Activated CD8-positive, alpha-beta memory T cell treated with anti-CD3 and anti-CD28 coated beads, Interleukin-2, amount 50 U/mL, for 4 hours (primary cell): Measurements from ENCODE around the gene ZNF609.

Experiments used
- DNase-seq: peaks from one replicate; pipeline ENCODE4 v3.0.0-alpha.2; 2020

The ZNF609 gene

DNA sequence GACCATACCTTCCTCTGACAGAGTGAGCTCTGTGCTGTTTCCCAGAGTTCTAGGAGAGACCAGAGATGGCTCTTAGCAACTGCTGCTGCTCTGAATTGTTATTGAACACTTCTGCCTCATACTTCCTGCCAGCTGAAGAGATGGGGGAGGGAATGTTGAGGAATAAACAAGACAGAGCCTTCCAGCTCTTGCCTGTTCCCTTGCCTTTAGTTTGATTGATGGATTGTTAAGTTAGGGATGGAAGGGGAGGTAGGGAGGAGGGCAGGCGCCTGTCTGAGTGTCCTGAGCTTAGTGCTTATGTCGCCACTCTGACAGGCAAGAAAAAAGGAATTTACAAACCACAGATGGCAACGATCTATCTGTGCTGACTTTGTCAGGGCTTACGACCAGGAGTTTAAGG, 42.8 kb downstream of the ZNF609 start:
- DNase-seq: no peak

DNA sequence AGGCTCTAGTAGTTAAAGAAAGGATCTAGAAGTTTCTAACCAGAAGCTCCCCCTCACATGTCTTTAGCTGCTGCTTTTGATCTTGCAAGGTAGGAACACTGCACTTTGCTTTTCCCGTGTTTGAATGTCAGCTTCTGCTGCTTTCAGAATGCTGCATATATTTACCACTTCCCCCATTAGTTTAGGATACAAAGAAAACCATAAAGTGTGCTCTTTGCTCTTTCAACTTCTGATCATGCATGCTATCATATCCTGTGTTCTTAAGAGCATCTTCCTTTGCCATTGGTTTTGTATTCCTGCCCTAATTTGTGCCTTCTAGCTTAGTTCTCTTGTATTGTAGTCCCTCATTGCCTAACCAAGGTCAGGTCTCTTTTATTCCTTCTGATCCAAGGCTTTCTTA, 43.3 kb downstream of the ZNF609 start:
- no peak for DNase-seq

DNA sequence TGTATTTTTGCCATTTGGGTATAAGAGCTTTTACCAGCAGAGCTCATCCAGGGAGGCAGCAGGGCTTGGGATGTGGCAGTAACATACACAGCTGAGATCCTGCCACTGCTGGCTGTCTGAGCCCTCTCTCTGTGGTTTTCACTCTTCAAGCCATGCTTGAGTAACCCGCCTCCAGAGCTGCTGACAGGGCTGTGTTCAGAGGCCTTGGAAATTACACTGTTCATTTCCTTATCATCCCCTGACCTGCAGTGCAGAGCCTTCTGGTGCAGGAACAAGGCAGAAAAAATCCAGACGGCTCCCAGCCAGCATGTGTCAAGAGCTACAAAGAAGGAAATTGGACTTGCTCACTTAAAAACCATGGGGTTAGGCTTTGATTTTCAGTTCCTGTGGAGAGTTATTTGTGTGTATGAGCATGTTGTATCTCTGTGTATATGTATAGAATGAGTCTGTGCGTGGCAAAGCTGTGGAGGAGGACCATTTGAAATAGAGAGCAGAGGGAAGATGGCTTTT, 47.0 kb downstream of the ZNF609 start:
- peak; percentile 50 for DNase-seq

DNA sequence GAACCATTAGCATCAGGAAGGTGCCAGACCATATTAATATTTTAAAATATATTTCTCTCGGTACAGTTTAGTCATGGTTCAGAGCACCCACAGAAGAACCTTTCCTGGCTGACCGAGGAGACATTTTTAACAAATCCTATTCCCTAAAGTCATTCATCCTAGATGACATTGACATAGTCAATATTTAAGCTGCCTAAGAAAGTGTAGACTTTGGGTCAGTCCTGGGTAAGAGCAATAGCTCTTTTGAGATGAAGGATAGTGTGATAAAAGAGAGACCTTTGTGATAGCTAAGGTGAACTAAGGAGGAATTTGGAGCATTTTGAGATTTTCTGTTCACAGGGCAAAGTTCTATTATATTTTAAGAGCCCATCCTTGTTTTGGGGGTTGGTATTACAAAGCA, 47.5 kb downstream of the ZNF609 start:
- DNase-seq: no peak

- DNase-seq: no peak
These were observed 53.4 kb downstream of the ZNF609 start for GRCh38 chr15:64513823-64514222.

DNA sequence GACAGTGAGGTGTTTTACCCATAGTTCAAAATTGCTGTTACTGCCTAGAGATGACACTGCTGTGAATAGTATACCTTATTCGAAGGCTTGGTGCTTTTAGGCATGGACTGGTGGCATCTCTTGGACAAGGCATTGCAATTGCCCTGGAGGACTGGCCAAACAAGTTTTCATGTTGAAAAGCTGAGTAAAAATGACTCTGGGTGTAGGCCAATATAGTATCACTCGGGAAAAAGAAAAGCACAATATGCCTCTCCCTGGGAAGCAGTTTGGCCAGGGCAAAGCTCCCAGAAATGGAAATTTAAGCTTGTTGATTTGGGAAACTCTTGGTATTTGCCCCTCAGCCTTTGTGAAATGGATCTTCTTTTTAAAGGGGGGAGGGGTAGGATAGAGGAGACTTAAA, 54.8 kb downstream of the ZNF609 start:
- DNase-seq: no peak

DNA sequence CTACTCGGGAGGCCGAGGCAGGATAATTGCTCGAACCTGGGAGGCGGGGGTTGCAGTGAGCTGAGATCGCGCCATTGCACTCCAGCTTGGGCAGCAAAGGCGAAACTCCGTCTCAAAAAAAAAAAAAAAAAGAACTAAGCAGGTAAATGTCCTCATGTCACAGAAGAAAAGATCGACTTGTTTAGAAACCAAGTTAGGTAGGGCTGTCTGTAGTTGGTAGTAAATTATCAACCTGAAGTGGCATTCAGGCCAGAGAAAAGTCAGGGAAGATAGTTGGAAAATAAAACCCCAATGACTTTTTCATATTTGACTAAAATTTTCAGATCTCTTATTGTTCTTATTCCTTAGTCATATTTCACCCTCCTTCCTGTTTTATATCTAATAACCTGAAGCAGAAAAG, 55.4 kb downstream of the ZNF609 start:
- no peak for DNase-seq

DNA sequence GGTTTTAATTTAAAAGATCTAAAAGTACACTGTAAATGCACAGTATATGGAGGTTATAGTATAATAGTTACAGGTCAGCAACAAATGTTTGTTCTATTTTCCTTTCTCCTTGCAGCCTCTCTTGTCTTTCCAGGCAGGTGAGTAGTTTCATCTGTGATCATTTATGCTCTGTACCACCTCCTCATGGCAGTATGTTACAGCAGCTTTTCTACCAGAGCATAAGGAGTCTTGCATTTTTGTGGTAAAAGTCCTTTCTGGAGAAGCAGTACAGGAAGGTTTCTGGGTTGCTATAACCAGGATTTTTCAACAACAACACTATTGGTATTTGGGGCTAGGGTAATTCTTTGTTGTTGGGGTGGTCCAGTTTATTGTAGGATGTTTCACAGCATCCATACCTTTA, 59.5 kb downstream of the ZNF609 start:
- DNase-seq: no peak

DNA sequence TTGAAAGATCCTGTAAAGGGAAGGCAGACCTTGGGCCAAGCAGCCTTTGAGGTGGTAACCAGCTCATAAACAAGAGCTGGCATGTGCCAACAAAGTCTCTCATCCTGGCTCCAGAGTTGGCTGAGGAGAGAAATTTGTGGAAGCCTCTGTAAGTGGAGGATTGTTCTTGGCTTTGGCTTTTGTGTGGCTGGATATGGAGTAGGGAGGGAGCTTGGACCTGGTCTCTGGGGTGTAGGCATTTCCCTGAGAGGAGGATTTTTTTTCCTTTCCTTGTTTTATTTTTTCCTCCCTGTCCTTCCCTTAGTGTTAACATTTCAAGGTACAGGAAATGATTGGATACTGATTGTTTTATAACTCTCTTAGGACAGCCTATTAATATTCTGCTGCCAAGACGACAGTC, 60.8 kb downstream of the ZNF609 start:
- no peak for DNase-seq

DNA sequence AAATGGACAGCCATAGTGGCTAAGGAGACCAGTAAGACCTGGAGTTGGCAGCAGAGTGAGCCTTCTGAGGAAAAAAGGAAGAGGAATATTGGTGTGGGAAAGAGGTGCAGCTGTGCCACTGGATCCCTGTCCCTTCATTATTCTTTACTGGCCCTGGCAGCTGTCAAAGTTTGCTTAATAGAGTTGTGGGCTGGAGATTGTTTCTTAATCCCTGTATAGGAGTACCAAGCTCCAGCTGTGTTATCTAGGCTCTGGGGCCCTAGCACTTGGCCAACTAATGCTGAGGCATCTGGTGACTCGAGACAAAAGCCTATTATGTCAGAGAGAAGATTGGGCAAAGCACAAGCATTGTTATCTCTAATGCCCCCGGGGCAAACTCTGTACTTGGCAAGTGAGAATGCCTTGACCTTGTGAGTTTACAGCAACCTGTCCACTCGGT, 61.4 kb downstream of the ZNF609 start:
- DNase-seq: no peak

GRCh38 chr15:64522226-64522823, 61.9 kb downstream of the ZNF609 start:
- DNase-seq: no peak

DNA sequence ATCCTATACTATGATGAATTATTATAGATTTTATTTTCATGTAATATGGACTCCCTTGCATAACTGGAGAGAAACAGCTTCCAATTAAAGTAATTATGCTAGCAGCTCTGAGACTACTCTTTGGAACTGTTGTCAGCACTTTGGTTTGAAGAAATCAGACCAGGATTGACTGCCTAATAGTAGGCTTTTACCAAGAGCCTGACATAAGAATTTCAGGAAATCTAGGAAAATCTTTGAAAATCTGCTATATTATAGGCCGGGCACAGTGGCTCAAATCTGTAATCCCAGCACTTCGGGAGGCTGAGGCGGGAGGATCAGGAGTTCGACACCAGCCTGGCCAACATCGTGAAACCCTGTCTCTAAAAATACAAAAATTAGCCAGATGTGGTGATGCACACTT, 62.9 kb downstream of the ZNF609 start:
- DNase-seq: no peak

DNA sequence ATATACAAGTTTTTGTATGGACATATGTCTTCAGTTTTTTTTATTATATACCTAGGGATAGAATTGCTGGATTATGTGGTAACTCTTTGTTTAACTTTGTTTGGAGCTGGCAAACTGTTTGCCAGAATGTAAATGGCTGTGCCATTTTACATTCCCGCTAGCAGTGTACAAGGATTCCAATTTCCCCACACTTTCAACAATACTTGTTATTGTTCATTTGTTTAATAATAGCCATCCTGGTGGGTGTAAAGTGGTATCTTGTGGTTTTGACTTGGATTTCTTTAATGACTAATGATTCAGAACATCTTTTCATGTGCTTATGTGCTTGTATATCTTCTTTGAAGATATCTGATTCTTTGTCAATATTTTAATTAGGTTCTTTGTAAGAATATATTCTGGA, 64.4 kb downstream of the ZNF609 start:
- DNase-seq: no peak

GRCh38 chr15:64525828-64526530, 65.6 kb downstream of the ZNF609 start:
- DNase-seq: no peak

DNA sequence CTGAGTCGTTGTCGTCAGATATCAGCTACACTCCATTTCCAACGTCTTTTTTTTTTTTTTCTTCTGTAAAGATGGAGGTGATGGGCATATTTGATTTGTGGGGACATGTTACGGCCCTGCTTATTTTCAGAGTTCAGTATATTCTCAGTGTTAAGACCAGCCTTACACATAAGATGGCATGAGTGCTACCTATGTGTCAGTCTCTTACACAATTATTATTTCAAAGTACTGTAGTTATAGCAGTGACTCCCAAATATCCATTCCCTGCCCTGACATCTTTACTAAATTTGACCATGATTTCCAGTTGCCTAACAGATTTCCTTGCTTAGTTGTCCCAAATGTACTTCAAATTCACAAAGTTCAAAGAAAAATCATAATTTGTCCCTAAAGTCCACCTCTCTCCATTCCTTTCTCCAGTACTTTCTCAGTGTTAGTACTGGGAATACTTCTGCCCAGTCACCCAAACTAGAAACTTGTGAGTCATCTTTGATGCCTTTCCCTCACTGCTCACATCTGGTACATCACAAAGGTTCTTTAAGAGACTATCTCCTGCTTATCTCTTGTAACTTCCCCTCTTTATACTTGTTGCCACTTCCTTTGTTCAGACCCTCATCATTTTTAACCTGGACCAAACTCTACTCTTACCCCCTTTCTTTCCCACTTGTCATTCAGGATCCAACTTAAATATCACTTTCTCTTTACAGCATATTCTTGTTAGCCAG, 67.0 kb downstream of the ZNF609 start:
- no peak for DNase-seq

DNA sequence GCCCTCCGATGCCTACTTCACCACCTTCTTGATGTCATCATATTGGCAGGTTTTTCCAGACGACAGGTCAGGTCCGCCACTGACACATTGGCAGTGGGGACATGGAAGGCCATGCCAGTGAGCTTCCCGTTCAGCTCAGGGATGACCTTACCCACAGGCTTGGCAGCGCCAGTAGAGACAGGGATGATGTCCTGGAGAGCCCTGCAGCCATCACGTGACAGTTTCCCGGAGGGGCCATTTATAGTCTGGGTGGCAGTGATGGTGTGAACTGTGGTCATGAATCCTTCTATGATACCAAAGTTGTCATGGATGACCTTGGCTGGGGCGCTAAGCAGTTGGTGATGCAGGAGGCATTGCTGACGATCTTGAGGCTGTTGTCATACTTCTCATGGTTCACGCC, 68.5 kb downstream of the ZNF609 start:
- DNase-seq: no peak

DNA sequence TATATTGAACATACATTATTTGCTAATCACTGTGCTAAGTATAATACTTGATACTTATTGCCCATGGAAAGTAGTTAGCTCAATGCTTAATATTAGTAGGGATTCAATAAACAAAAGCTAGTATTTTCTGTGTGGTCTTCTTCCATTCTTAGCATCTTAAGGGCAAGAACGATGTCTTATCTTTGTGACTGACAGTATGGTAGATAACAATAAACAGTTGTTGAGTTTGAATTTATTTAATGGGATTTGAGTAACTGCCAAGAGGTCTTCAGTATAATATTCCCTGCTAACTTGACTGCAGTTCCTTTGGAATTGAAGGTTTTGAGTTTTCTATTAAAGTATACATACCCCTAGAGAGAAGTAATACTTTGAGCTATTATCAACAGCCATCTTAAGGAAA, 70.1 kb downstream of the ZNF609 start:
- DNase-seq: no peak

DNA sequence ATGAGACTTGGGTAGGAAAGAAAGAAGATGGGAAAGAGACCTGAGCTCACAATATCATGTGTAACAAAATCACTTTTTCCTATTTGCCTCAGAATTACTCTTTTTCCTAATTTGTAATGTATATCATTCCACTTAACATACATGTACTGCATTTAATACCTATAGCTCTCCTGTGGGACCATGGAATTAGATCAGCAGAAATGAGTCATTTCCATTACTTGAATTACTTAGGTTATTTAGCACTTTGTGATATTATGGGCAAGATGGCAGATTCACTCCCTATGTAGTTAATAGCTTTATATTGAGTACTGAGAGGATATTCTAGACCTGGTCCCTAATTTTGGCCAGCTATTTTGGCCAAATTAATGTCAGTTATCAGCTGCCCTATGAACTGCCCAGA, 70.5 kb downstream of the ZNF609 start:
- no peak for DNase-seq

GRCh38 chr15:64532521-64533315, 72.3 kb downstream of the ZNF609 start:
- DNase-seq: no peak

DNA sequence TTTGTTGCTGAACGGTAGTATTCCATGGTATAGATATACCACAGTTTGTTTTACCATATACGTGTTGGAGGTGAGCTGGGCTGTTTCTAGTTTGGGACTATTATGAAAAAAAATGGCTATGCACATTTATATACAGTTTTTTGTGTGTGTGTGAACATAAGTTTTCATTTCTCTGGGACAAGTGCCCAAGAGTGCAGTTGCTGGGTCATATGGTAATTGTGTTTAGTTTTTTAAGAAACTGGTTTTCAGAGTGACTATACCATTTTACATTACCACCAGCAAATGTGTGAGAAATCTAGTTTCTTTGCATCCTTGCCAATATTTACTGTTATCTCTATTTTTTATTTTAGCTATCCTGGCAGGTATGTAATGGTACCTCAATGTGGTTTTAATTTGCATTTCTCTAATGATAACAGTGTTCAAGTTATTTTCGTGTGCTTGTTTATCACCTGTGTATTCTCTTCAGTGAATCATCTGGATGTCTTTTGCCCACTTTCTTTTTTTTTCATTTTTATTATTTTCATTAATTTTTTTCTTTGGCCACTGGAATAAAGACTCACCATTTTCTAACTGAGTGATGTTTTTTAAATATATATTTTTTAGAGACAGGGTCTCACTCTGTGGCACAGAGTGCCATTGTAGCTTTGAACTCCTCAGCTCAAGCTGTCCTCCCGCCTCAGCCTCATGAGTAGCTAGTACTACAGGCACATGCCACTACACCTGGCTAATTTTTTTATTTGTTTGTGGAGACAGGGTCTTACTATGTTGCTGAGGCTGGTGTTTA, 75.3 kb downstream of the ZNF609 start:
- no peak for DNase-seq

GRCh38 chr15:64536244-64536836, 76.0 kb downstream of the ZNF609 start:
- DNase-seq: no peak

DNA sequence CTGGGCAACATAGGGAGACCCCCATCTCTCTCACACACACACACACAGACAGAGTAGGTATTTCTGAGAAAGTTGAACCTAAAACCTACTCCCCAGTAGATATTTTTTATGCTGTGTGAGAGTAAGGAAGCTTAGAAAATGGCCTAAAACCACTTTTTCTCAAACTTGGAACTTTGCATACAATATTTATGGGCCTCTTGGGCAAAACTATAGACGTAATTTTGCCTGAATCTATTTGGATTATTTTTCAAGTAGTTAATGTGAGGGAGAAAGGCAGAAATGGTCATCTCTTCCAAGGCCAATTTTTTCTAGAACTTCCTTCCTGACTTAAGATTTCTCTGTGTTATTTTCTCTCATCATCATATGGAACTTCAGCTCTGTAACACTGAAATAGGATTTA, 81.7 kb downstream of the ZNF609 start:
- DNase-seq: no peak
